GM21723 (cell line): ENCODE results near the gene MS4A18.
A peak's percentile ranks its signal among the peaks of the same experiment; 100 is the strongest.
"Not testable (repeated sequence)": the region's sequence is repeated elsewhere in the genome, so short reads cannot be mapped to it uniquely, and the experiment has no call there.

Experiments
- ATAC-seq: cut with Tn5 transposase; IDR thresholded peaks from one replicate; pipeline ENCODE4 v1.9.1; 2021; ENCODE audit warnings: mild to moderate bottlenecking, moderate library complexity; ENCODE audit not compliant: unreplicated experiment

The MS4A18 gene

GRCh38 chr11:60724420-60724819 lies at the start of gene MS4A18:
MS4A18 (plus strand) TSS chr11:60724720.
- ATAC-seq: no peak

- not testable (repeated sequence) for ATAC-seq
Observed at GRCh38 chr11:60678231-60678630, 46.3 kb upstream of the MS4A18 start.

- ATAC-seq: no peak
Observed at GRCh38 chr11:60679879-60680278, 44.6 kb upstream of the MS4A18 start.

GRCh38 chr11:60680455-60681119 lies 43.9 kb upstream of the MS4A18 start:
- ATAC-seq: no peak

- peak; percentile 45 for ATAC-seq
Observed at GRCh38 chr11:60684541-60684848, 40.0 kb upstream of the MS4A18 start.

- ATAC-seq: no peak
Observed at GRCh38 chr11:60691661-60692060, 32.9 kb upstream of the MS4A18 start.

- ATAC-seq: no peak
Observed at GRCh38 chr11:60699284-60699691, 25.2 kb upstream of the MS4A18 start, which contains the start of gene MS4A8. MS4A8 (plus strand) TSS chr11:60699612; CDS start chr11:60700861, 1,249 bp downstream.

GRCh38 chr11:60699936-60700335 lies 24.6 kb upstream of the MS4A18 start:
- no peak for ATAC-seq

- no peak for ATAC-seq
Observed at GRCh38 chr11:60700689-60701468, 23.6 kb upstream of the MS4A18 start.

GRCh38 chr11:60701469-60701818 lies 23.1 kb upstream of the MS4A18 start:
- no peak for ATAC-seq

- ATAC-seq: no peak
Observed at GRCh38 chr11:60703374-60703773, 21.1 kb upstream of the MS4A18 start.

- ATAC-seq: no peak
Observed at GRCh38 chr11:60705895-60706294, 18.6 kb upstream of the MS4A18 start.

GRCh38 chr11:60706931-60707330 lies 17.6 kb upstream of the MS4A18 start:
- no peak for ATAC-seq

GRCh38 chr11:60710482-60710881 lies 14.0 kb upstream of the MS4A18 start:
- ATAC-seq: no peak

- no peak for ATAC-seq
Observed at GRCh38 chr11:60711276-60711675, 13.2 kb upstream of the MS4A18 start.

GRCh38 chr11:60713423-60713822 lies 11.1 kb upstream of the MS4A18 start:
- not testable (repeated sequence) for ATAC-seq

- ATAC-seq: no peak
Observed at GRCh38 chr11:60717956-60718355, 6.6 kb upstream of the MS4A18 start.

GRCh38 chr11:60718524-60719316 lies 5.8 kb upstream of the MS4A18 start:
- no peak for ATAC-seq

GRCh38 chr11:60719391-60719790 lies 5.1 kb upstream of the MS4A18 start:
- ATAC-seq: no peak

GRCh38 chr11:60720460-60720859 lies 4.1 kb upstream of the MS4A18 start:
- no peak for ATAC-seq

- ATAC-seq: no peak
Observed at GRCh38 chr11:60725592-60725991, 1.1 kb downstream of the MS4A18 start.

GRCh38 chr11:60731586-60731985 lies 7.1 kb downstream of the MS4A18 start:
- ATAC-seq: no peak
